ENCODE measurements around the gene C22orf23. TPM values are rescaled to one million over a fixed set of nuclear protein-coding genes. Genes with fewer than 3 reads are reported as not detected.
"Not testable (repeated sequence)": the region's sequence is repeated elsewhere in the genome, so short reads cannot be mapped to it uniquely, and the experiment has no call there.

C22orf23 gene
- polyA plus RNA-seq, 1 of the 3 experiments (the other 2 are of a cell fraction): 0.33 TPM

GRCh38 chr22:37951305-37951704 lies 2.1 kb downstream of the C22orf23 start (continued):
- TF ChIP-seq, protein P1, sequence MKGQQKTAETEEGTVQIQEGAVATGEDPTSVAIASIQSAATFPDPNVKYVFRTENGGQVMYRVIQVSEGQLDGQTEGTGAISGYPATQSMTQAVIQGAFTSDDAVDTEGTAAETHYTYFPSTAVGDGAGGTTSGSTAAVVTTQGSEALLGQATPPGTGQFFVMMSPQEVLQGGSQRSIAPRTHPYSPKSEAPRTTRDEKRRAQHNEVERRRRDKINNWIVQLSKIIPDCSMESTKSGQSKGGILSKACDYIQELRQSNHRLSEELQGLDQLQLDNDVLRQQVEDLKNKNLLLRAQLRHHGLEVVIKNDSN (IDR thresholded peaks at IDR 0.05; ENCODE audit: borderline replicate concordance, low read depth): no peak
- TF ChIP-seq RXRA (IDR thresholded peaks at IDR 0.05; ENCODE audit: borderline replicate concordance, low read depth) (no peak), GABPA (IDR thresholded peaks at IDR 0.05; ENCODE audit: low read depth) (no peak), FOSL2 (IDR thresholded peaks at IDR 0.05; ENCODE audit: borderline replicate concordance, low read depth) (no peak)

GRCh38 chr22:37947142-37947795 lies 6.1 kb downstream of the C22orf23 start:
- DNase-seq; H3K4me3 ChIP-seq (ENCODE audit: low read depth in 2 of 2, low read length in 1 of 2); H3K79me2 ChIP-seq (ENCODE audit: insufficient read depth); H3K4me1 ChIP-seq (ENCODE audit: control insufficient read depth in 1 of 2, insufficient read depth in 2 of 2, low read depth in 1 of 2, low read length in 1 of 2); H3K9me2 ChIP-seq; H3K9ac ChIP-seq; H3K4me2 ChIP-seq; H2AFZ ChIP-seq (ENCODE audit: low read depth); H3K9me3 ChIP-seq; H3K27me3 ChIP-seq (ENCODE audit: insufficient read depth); H3K27ac ChIP-seq (ENCODE audit: low read depth in 2 of 2, low read length in 1 of 2); H3K36me3 ChIP-seq (replicated peaks in 1 of 2; ENCODE audit: control insufficient read depth in 1 of 2, insufficient read depth in 2 of 2, low read length in 1 of 2); CTCF ChIA-PET; H3F3A ChIP-seq (replicated peaks; ENCODE audit: insufficient read depth); H4K20me1 ChIP-seq (ENCODE audit: insufficient read depth); POLR2A ChIA-PET: not testable (repeated sequence)
- WGBS (ENCODE audit: low lambda C conversion rate): 86% methylated on average over 6 of the region's 14 CpGs

DNA sequence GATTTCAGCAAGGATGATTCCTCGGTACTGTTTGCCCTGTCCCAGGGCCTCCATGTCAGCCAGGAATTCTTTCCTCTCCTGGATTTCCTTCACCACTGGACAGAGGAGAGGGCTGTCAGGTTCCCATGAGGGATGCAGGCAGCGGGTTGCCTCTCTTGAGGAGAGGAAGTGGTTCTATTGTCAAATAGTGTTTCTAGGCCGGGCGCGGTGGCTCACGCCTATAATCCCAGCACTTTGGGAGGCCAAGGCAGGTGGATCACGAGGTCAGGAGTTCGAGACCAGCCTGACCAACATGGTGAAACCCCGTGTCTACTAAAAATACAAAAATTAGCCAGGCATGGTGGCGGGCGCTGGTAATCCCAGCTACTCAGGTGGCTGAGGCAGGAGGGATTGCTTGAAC lies 9.0 kb downstream of the C22orf23 start:
- H3K4me3 ChIP-seq (ENCODE audit: low read depth in 2 of 2, low read length in 1 of 2); H3K9me3 ChIP-seq; H3K4me1 ChIP-seq (ENCODE audit: control insufficient read depth in 1 of 2, insufficient read depth in 2 of 2, low read depth in 1 of 2, low read length in 1 of 2); H2AFZ ChIP-seq (ENCODE audit: low read depth); H3K79me2 ChIP-seq (ENCODE audit: insufficient read depth); CTCF ChIA-PET; H4K20me1 ChIP-seq (ENCODE audit: insufficient read depth); H3K9me2 ChIP-seq; POLR2A ChIA-PET; H3F3A ChIP-seq (replicated peaks; ENCODE audit: insufficient read depth); H3K4me2 ChIP-seq; H3K27ac ChIP-seq (ENCODE audit: low read depth in 2 of 2, low read length in 1 of 2); H3K9ac ChIP-seq; H3K36me3 ChIP-seq (replicated peaks in 1 of 2; ENCODE audit: control insufficient read depth in 1 of 2, insufficient read depth in 2 of 2, low read length in 1 of 2); H3K27me3 ChIP-seq (ENCODE audit: insufficient read depth); DNase-seq: not testable (repeated sequence)
- WGBS (ENCODE audit: low lambda C conversion rate): 96% methylated on average over 8 of the region's 11 CpGs

DNA sequence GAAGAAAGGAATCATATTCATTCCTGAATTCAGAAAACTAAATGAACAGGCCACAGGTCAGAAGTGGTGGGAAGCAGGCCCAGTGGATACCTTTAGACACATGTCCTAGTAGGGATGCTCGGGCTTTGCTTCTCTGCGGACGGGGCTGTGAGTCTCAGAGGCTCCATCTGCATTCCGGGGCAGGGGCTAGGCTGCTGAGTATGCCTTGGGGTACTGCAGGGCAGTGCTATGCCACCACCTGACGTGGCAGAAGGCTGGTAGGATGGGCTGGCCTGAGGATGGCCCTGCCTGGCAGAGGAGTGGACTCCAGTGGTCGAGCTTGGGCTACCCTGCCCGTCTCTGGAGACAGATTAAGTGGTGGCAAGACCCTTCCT lies 9.6 kb downstream of the C22orf23 start:
- Histone ChIP-seq H2AFZ (ENCODE audit: low read depth) (no peak overlapping the region), H3F3A (replicated peaks; ENCODE audit: insufficient read depth) (no peaks in the 10 kb centered on the region), H3K4me1 (ENCODE audit: control insufficient read depth in 1 of 2, insufficient read depth in 2 of 2, low read depth in 1 of 2, low read length in 1 of 2) (no peaks in the 10 kb centered on the region), H3K36me3 (replicated peaks in 1 of 2; ENCODE audit: control insufficient read depth in 1 of 2, insufficient read depth in 2 of 2, low read length in 1 of 2) (peaks cover 0 to 3% of the 10 kb centered on the region in 2 experiments), H3K9ac (no peak overlapping the region), H3K79me2 (ENCODE audit: insufficient read depth) (no peaks in the 10 kb centered on the region), H3K27me3 (ENCODE audit: insufficient read depth) (no peaks in the 10 kb centered on the region), H3K4me3 (ENCODE audit: low read depth in 2 of 2, low read length in 1 of 2) (no peak overlapping the region), H3K4me2 (no peak overlapping the region), H3K27ac (ENCODE audit: low read depth in 2 of 2, low read length in 1 of 2) (no peak overlapping the region), H3K9me2 (no peaks in the 10 kb centered on the region), H3K9me3 (no peaks in the 10 kb centered on the region), H4K20me1 (ENCODE audit: insufficient read depth) (no peaks in the 10 kb centered on the region)
- no peak for DNase-seq
- ChIA-PET CTCF (interaction anchor here (1.1 kb wide), 1 partner anchor 10 kb away, joined by 5 read pairs; no protein-coding TSS in a partner anchor), POLR2A (no interaction called here)
- no CpG with 5 or more reads among the region's 7 CpGs for WGBS (ENCODE audit: low lambda C conversion rate)
- no peak for TF ChIP-seq MXI1 (IDR thresholded peaks at IDR 0.05; ENCODE audit: low read depth, low read length)
- no peak for TF ChIP-seq FOXJ3 (CRISPR knock-in tag; IDR thresholded peaks at IDR 0.05)
